HUDEP-2 (cell line): ENCODE data around the gene ACR.

Source experiments
- DNase-seq, 76 experiments: peaks; one replicate each; lab custom pipeline; 2025; ENCODE audit not compliant: unreplicated experiment in 76 of 76; lab: John Stamatoyannopoulos, UW

ACR gene

GRCh38 chr22:50737728-50738648 is at the start of gene ACR:
TSS of gene ACR (plus strand) at chr22:50738204. CDS start at chr22:50738236, 32 bp downstream.
- no peak for DNase-seq

- DNase-seq: no peak
Observed at GRCh38 chr22:50688448-50688847, 49.6 kb upstream of the ACR start.

GRCh38 chr22:50691521-50691920 is 46.5 kb upstream of the ACR start:
- peak in 21 of 76 experiments; percentile 2 to 37 (median 11) for DNase-seq

GRCh38 chr22:50693462-50693861 is 44.5 kb upstream of the ACR start:
- DNase-seq: no peak

- no peak for DNase-seq
Observed at GRCh38 chr22:50694099-50694605, 43.9 kb upstream of the ACR start.

GRCh38 chr22:50694766-50695420 is 43.1 kb upstream of the ACR start:
- DNase-seq: no peak

GRCh38 chr22:50695421-50696250 is 42.4 kb upstream of the ACR start:
- DNase-seq: no peak

- DNase-seq: no peak
Observed at GRCh38 chr22:50696251-50696798, 41.7 kb upstream of the ACR start.

- no peak for DNase-seq
Observed at GRCh38 chr22:50696799-50697561, 41.0 kb upstream of the ACR start.

- no peak for DNase-seq
Observed at GRCh38 chr22:50697667-50698506, 40.1 kb upstream of the ACR start.

GRCh38 chr22:50698546-50698945 is 39.5 kb upstream of the ACR start:
- no peak for DNase-seq

- DNase-seq: no peak
Observed at GRCh38 chr22:50699001-50699755, 38.8 kb upstream of the ACR start.

GRCh38 chr22:50699756-50700386 is 38.1 kb upstream of the ACR start:
- DNase-seq: no peak

GRCh38 chr22:50700387-50701075 is 37.5 kb upstream of the ACR start:
- DNase-seq: no peak

- DNase-seq: no peak
Observed at GRCh38 chr22:50701076-50701419, 37.0 kb upstream of the ACR start.

GRCh38 chr22:50701428-50702154 is 36.4 kb upstream of the ACR start:
- DNase-seq: no peak

GRCh38 chr22:50702261-50702671 is 35.7 kb upstream of the ACR start:
- no peak for DNase-seq
